K562 (cell line): Measurements from ENCODE around the gene VGLL2. TPM values are rescaled to one million over a fixed set of nuclear protein-coding genes. Genes with fewer than 3 reads are reported as not detected.

Experiments used
- ATAC-seq: fragments of 200-7000 bp; cut with Tn5 transposase; 3 replicates; pipeline ENCODE4 v1.9.1; 2020; ENCODE audit warnings: moderate library complexity
- BruUV-seq: library from RNA; stranded (reverse); fragments of 400-500 nt; replicated peaks from 2 replicates; lab custom pipeline; 2021; lab: Mats Ljungman, UMichigan
- CTCF ChIA-PET: fragments of 300-600 bp; formaldehyde crosslinking; extraction: SDS; loops from one replicate; lab custom pipeline; 2021; ENCODE audit warnings: low intra/inter-chr PET ratio; lab: Yijun Ruan, JAX
- POLR2A ChIA-PET: fragments of 300-600, 350-650 bp; sonication (Branson Sonifier 250); formaldehyde crosslinking; extraction: SDS; loops from one replicate; lab custom pipeline; 2021; ENCODE audit warnings: antibody characterized with exemption, inconsistent platforms; lab: Yijun Ruan, JAX
- DNase-seq, 4 experiments: peaks; one replicate each; pipeline versions ENCODE4 v3.0.0 to v3.0.0-alpha.2; 2011 to 2018; ENCODE audit warnings: low spot score in 3 of 4, mixed read lengths in 3 of 4; ENCODE audit errors: extremely low read depth in 1 of 4
- FAIRE-seq: peaks from 2 replicates; lab custom pipeline; 2011; peaks lifted over from hg19 to GRCh38; lab: Jason Lieb, UNC
- H2AFZ ChIP-seq: 2 replicates; pipeline ENCODE4 v1.6.0; 2011; ENCODE audit warnings: low read depth, low read length, control low read depth, inconsistent platforms
- H3K27ac ChIP-seq: fragments of 200-600 bp; 3 replicates; pipeline ENCODE4 v1.8.0; 2011; ENCODE audit warnings: low read depth, mild to moderate bottlenecking, control low read depth, inconsistent platforms, low read length, moderate library complexity, mixed read lengths; ENCODE audit errors: extremely low read depth
- H3K27me3 ChIP-seq, 2 experiments: fragments of 300-600 bp in 1 of 2; 2 replicates in 1 of 2; 3 replicates in 1 of 2; pipeline versions ENCODE4 v1.6.0 to v1.8.0; 2011; ENCODE audit warnings: inconsistent platforms in 2 of 2, low read length in 2 of 2, mild to moderate bottlenecking in 1 of 2, mixed read lengths in 1 of 2, moderate library complexity in 1 of 2; ENCODE audit not compliant: control insufficient read depth in 2 of 2, insufficient read depth in 2 of 2
- H3K36me3 ChIP-seq: fragments of 300-600 bp; 3 replicates; pipeline ENCODE4 v1.8.0; 2011; ENCODE audit warnings: mild to moderate bottlenecking, low read length, inconsistent platforms; ENCODE audit not compliant: control insufficient read depth, insufficient read depth
- H3K4me1 ChIP-seq, 2 experiments: fragments of 200-600 bp in 1 of 2; replicated peaks in 1 of 2; 2 replicates in 1 of 2; 3 replicates in 1 of 2; pipeline versions ENCODE4 v1.5.1 to v1.8.0; 2011; ENCODE audit warnings: inconsistent platforms in 2 of 2, low read length in 2 of 2, mild to moderate bottlenecking in 1 of 2, mixed read lengths in 1 of 2, moderate library complexity in 1 of 2; ENCODE audit not compliant: control insufficient read depth in 2 of 2, insufficient read depth in 2 of 2
- H3K4me2 ChIP-seq: 2 replicates; pipeline ENCODE4 v1.6.1; 2011; ENCODE audit warnings: low read length, control low read depth, inconsistent platforms, mixed read lengths; ENCODE audit not compliant: insufficient read depth
- H3K4me3 ChIP-seq: fragments of 200-600 bp; sonication (generic), shearing (Covaris generic); 2 replicates; pipeline ENCODE4 v1.5.1; 2016; ENCODE audit warnings: control low read depth, inconsistent platforms
- H3K79me2 ChIP-seq: fragments of 200-600 bp; 3 replicates; pipeline ENCODE4 v1.8.0; 2011; ENCODE audit warnings: low read length, inconsistent platforms; ENCODE audit not compliant: control insufficient read depth, insufficient read depth
- H3K9ac ChIP-seq, 2 experiments: 2 replicates each; pipeline versions ENCODE4 v1.6.0 to v1.6.1; 2011; ENCODE audit warnings: low read depth in 2 of 2, low read length in 2 of 2, control low read depth in 1 of 2, inconsistent platforms in 1 of 2, mild to moderate bottlenecking in 1 of 2, mixed read lengths in 1 of 2; ENCODE audit not compliant: insufficient read depth in 1 of 2
- H3K9me1 ChIP-seq: one replicate; pipeline ENCODE4 v1.6.0; 2011; ENCODE audit warnings: inconsistent platforms, mild to moderate bottlenecking, low read length, moderate library complexity; ENCODE audit not compliant: control insufficient read depth, insufficient read depth
- H3K9me3 ChIP-seq: replicated peaks from 2 replicates; pipeline ENCODE4 v1.5.1; 2011; ENCODE audit warnings: low read depth, low read length, inconsistent platforms; ENCODE audit not compliant: control insufficient read depth, insufficient read depth
- H4K20me1 ChIP-seq: replicated peaks from 2 replicates; pipeline ENCODE4 v1.6.1; 2011; ENCODE audit warnings: low read length, inconsistent platforms, mixed read lengths; ENCODE audit not compliant: control insufficient read depth, insufficient read depth
- DNMT1 ChIP-seq: fragments of 450-650 bp; IDR thresholded peaks from 2 replicates; pipeline ENCODE4 v1.6.1; 2016; ENCODE audit warnings: antibody characterized with exemption, mild to moderate bottlenecking
- EHMT2 ChIP-seq: fragments of 450-650 bp; IDR thresholded peaks from 2 replicates; pipeline ENCODE4 v1.6.1; 2018; ENCODE audit warnings: antibody characterized with exemption
- POLR3G ChIP-seq: IDR thresholded peaks from 2 replicates; pipeline ENCODE4 v1.6.1; 2011; ENCODE audit not compliant: insufficient read length, insufficient replicate concordance; ENCODE audit errors: extremely low read depth
- RFX1 ChIP-seq: fragments of 450-650 bp; IDR thresholded peaks from 2 replicates; pipeline ENCODE4 v1.6.1; 2016; ENCODE audit warnings: mild to moderate bottlenecking, moderate library complexity
- SETDB1 ChIP-seq: IDR thresholded peaks from one replicate; pipeline ENCODE4 v1.6.1; 2012; ENCODE audit warnings: low read length, control low read depth, inconsistent platforms
- SMAD3 ChIP-seq: fragments of 450-650 bp; formaldehyde crosslinking; conservative IDR thresholded peaks from 2 replicates; pipeline ENCODE4 v1.4.0; 2020; ENCODE audit warnings: mild to moderate bottlenecking
- SMARCB1 ChIP-seq: IDR thresholded peaks from 2 replicates; pipeline ENCODE4 v1.6.1; 2011; ENCODE audit warnings: improper control_type of control experiment, low read depth; ENCODE audit not compliant: insufficient read length
- SRF ChIP-seq, 2 experiments: fragments of 250-450, 450-650 bp in 1 of 2; sonication (Bioruptor Pico) in 1 of 2; sonication (generic) in 1 of 2; formaldehyde crosslinking; IDR thresholded peaks; 2 replicates each; pipeline versions ENCODE4 v1.5.0 to v1.5.1; 2020 to 2022; ENCODE audit warnings: mild to moderate bottlenecking in 1 of 2, missing genetic modification reagents in 1 of 2
- TFAM ChIP-seq: fragments of 250-450 bp; sonication (Bioruptor Pico); conservative IDR thresholded peaks from 2 replicates; pipeline ENCODE4 v1.5.0; 2021; ENCODE audit warnings: mild to moderate bottlenecking, moderate library complexity
- XRCC4 ChIP-seq: IDR thresholded peaks from one replicate; pipeline ENCODE4 v1.6.1; 2011; ENCODE audit not compliant: insufficient read depth, insufficient read length; ENCODE audit errors: extremely low read depth
- ZFX ChIP-seq: sonication (generic); formaldehyde crosslinking; IDR thresholded peaks from 2 replicates; pipeline ENCODE4 v1.8.0; 2022; ENCODE audit warnings: mild to moderate bottlenecking, missing genetic modification reagents, moderate library complexity
- WGBS: fragments of 100-300 bp; shearing (Covaris generic); methylation state at CpG from one replicate; pipeline ENCODE4 v1.1.6; 2016; ENCODE audit warnings: low coverage, mixed read lengths; ENCODE audit not compliant: insufficient coverage; ENCODE audit errors: missing lambda C conversion rate; 5-methylcytosine and 5-hydroxymethylcytosine counted together
- in situ Hi-C: fragments of 300-500 bp; cut with MboI; formaldehyde crosslinking; loops from 4 replicates; pipeline ENCODE4 v1.15.0; 2018; ENCODE audit warnings: inconsistent platforms, mixed read lengths
- intact Hi-C: fragments of 100-400 bp; cut with micrococcal nuclease; formaldehyde crosslinking; loops from 2 replicates; pipeline ENCODE4 v1.14.2; 2022
- polyA plus RNA-seq, 8 experiments: library from polyadenylated mRNA; depleted of rRNA in 4 of 8; stranded (reverse) in 5 of 8; unstranded in 3 of 8; fragments of >200 nt; fragmentation: Nextera tagmentation in 2 of 8; fragmentation: Illumina TruSeq in 1 of 8; extraction: Ambion mirVana in 2 of 8; extraction: Trizol in 1 of 8; gene quantifications; 2 replicates each; pipeline versions ENCODE4 v1.2.1 to v1.2.3, GENCODE V29; 2011 to 2014; ENCODE audit warnings: inconsistent platforms in 1 of 8, missing spikeins in 1 of 8
- total RNA-seq, 7 experiments: library from RNA; depleted of rRNA in 6 of 7; stranded (reverse); fragments of >200 nt in 6 of 7; fragmentation: Illumina TruSeq in 2 of 7; extraction: Trizol in 2 of 7; gene quantifications; 2 replicates each; pipeline versions ENCODE4 v1.2.1 to v1.2.3, GENCODE V29; 2011 to 2021; ENCODE audit warnings: low replicate concordance in 1 of 7
- TF ChIP-seq, protein P1 (sequence below): fragments of 450-650 bp; conservative IDR thresholded peaks from 2 replicates; pipeline ENCODE4 v1.6.1; 2016; ENCODE audit warnings: missing genetic modification characterization, low read depth, mild to moderate bottlenecking, missing compliant biosample characterization, moderate library complexity
- TF ChIP-seq, protein P2 (sequence below): fragments of 250-450 bp; sonication (Bioruptor Pico); IDR thresholded peaks from 2 replicates; pipeline ENCODE4 v1.8.0; 2021; ENCODE audit warnings: mild to moderate bottlenecking, moderate library complexity
- TF ChIP-seq, protein P3 (sequence below): fragments of 250-450 bp; sonication (Bioruptor Pico); IDR thresholded peaks from 2 replicates; pipeline ENCODE4 v1.9.0; 2021; ENCODE audit warnings: mild to moderate bottlenecking, inconsistent platforms

VGLL2 gene
- total and polyA plus RNA-seq, 9 of the 15 experiments (the other 6 are each of a cell fraction or from before 2014, with no cell fraction given): not detected

DNA sequence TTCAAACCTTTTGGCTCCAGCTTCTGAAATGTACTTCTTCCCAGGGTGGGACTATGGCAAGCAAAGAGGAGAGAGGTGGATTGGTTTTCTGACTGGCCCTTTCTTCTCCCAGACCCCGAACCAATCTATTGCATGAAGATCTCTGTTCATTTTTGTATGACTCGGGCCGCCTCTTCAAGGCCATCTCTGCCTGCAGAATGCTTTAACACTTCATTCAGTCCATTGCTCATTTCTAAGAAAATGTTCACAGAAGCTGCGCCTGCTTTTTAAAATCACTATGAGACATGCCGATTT is 1.6 kb downstream of the VGLL2 start:
- no peak overlapping the region for H3K4me2 ChIP-seq
- H3K9me3 ChIP-seq: no peaks in the 10 kb centered on the region
- no peak for DNase-seq
- in situ Hi-C loops: no loop called here
- no peak overlapping the region for H3K9ac ChIP-seq
- peaks cover 0 to 13% of the 10 kb centered on the region in 2 experiments; a peak in 1 of 5 replicates for H3K4me1 ChIP-seq
- H3K79me2 ChIP-seq: no peaks in the 10 kb centered on the region
- intact Hi-C loops: no loop called here
- H3K27me3 ChIP-seq: peaks cover 16 to 47% of the 10 kb centered on the region in 2 experiments; a peak in 3 of 5 replicates
- ChIA-PET POLR2A (no interaction called here), CTCF (no interaction called here)
- WGBS: 0% methylated on average over 5 of the region's 5 CpGs
- no peak overlapping the region for H2AFZ ChIP-seq
- H3K4me3 ChIP-seq: no peak overlapping the region
- H3K27ac ChIP-seq: no peak overlapping the region
- H3K36me3 ChIP-seq: no peaks in the 10 kb centered on the region
- no peaks in the 10 kb centered on the region for H3K9me1 ChIP-seq
- no TSS peak for BruUV-seq
- ATAC-seq: no peak
- FAIRE-seq: no peak
- no peaks in the 10 kb centered on the region for H4K20me1 ChIP-seq
- TF ChIP-seq SETDB1 (no peak), EHMT2 (no peak), XRCC4 (no peak), SRF (CRISPR knock-in tag; IDR thresholded peaks at IDR 0.05) (no peak), RFX1 (no peak), POLR3G (no peak), SMARCB1 (no peak), ZFX (no peak), SMAD3 (no peak), DNMT1 (no peak), TFAM (CRISPR knock-in tag) (no peak)
- TF ChIP-seq, protein P1, sequence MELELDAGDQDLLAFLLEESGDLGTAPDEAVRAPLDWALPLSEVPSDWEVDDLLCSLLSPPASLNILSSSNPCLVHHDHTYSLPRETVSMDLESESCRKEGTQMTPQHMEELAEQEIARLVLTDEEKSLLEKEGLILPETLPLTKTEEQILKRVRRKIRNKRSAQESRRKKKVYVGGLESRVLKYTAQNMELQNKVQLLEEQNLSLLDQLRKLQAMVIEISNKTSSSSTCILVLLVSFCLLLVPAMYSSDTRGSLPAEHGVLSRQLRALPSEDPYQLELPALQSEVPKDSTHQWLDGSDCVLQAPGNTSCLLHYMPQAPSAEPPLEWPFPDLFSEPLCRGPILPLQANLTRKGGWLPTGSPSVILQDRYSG (tag): no peak
- TF ChIP-seq, protein P2, sequence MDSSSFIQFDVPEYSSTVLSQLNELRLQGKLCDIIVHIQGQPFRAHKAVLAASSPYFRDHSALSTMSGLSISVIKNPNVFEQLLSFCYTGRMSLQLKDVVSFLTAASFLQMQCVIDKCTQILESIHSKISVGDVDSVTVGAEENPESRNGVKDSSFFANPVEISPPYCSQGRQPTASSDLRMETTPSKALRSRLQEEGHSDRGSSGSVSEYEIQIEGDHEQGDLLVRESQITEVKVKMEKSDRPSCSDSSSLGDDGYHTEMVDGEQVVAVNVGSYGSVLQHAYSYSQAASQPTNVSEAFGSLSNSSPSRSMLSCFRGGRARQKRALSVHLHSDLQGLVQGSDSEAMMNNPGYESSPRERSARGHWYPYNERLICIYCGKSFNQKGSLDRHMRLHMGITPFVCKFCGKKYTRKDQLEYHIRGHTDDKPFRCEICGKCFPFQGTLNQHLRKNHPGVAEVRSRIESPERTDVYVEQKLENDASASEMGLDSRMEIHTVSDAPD (CRISPR knock-in tag): no peak
- TF ChIP-seq, protein P3, sequence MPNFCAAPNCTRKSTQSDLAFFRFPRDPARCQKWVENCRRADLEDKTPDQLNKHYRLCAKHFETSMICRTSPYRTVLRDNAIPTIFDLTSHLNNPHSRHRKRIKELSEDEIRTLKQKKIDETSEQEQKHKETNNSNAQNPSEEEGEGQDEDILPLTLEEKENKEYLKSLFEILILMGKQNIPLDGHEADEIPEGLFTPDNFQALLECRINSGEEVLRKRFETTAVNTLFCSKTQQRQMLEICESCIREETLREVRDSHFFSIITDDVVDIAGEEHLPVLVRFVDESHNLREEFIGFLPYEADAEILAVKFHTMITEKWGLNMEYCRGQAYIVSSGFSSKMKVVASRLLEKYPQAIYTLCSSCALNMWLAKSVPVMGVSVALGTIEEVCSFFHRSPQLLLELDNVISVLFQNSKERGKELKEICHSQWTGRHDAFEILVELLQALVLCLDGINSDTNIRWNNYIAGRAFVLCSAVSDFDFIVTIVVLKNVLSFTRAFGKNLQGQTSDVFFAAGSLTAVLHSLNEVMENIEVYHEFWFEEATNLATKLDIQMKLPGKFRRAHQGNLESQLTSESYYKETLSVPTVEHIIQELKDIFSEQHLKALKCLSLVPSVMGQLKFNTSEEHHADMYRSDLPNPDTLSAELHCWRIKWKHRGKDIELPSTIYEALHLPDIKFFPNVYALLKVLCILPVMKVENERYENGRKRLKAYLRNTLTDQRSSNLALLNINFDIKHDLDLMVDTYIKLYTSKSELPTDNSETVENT (CRISPR knock-in tag): no peak
